ENCODE measurements around the gene CCM2. TPM values are rescaled to one million over a fixed set of nuclear protein-coding genes. Genes with fewer than 3 reads are reported as not detected.

CCM2 gene
- total RNA-seq, 2 experiments from 2014 or later, result 58.9 to 89.1 TPM

- Histone ChIP-seq H2AFZ (ENCODE audit: low read length) (no peak overlapping the region), H3K4me2 (ENCODE audit: low read length) (peak overlapping the region; percentile 94), H3K9me3 (ENCODE audit: low read length) (no peaks in the 10 kb centered on the region; the same call in 1 of the 2 replicates), H4K20me1 (ENCODE audit: insufficient read depth, low read length) (peaks cover 15% of the 10 kb centered on the region), H3K9me2 (ENCODE audit: insufficient read depth, low read length) (no peaks in the 10 kb centered on the region), H3K4me3 (ENCODE audit: low read depth, low read length, poor library complexity, severe bottlenecking) (peak overlapping the region; percentile 57), H3K27ac (ENCODE audit: low read depth, low read length, poor library complexity, severe bottlenecking) (peak overlapping the region; percentile 94), H3K36me3 (ENCODE audit: insufficient read depth, low read length) (peaks cover 75% of the 10 kb centered on the region), H3K4me1 (ENCODE audit: insufficient read depth, low read length, poor library complexity, severe bottlenecking) (peaks cover 54% of the 10 kb centered on the region), H3K79me2 (ENCODE audit: insufficient read depth, low read depth, low read length) (peaks cover 100% of the 10 kb centered on the region)
- no TSS peak for BruUV-seq (replicated peaks)
- no peak for TF ChIP-seq EZH2phosphoT487 (IDR thresholded peaks at IDR 0.05; ENCODE audit: borderline replicate concordance, low read depth, low read length)
- TF ChIP-seq CTCF (conservative IDR thresholded peaks at IDR 0.05; ENCODE audit: low read length), result no peak
- no peak for DNase-seq (ENCODE audit: low spot score)
- intact Hi-C loops (cut with micrococcal nuclease; ENCODE audit: unreplicated experiment), result no loop called here
- POLR2A ChIA-PET, result interaction anchor here (0.6 to 3.8 kb wide), 14 partner anchors 8 to 98 kb away, joined by 3 to 29 read pairs (median 5); partner anchors contain the start of gene CCM2
- CTCF ChIA-PET (ENCODE audit: unreplicated experiment), result interaction anchor here (0.7 to 1.4 kb wide), 6 partner anchors 13 to 88 kb away, joined by 3 to 5 read pairs (median 3); no protein-coding TSS in a partner anchor
These were observed 28.3 kb downstream of the CCM2 start for GRCh38 chr7:45028138-45028919.

GRCh38 chr7:45028920-45029344, 28.9 kb downstream of the CCM2 start:
- H3K4me2 ChIP-seq (ENCODE audit: low read length), result peak overlapping the region; percentile 94; the same call in 1 of the 2 replicates
- no peak overlapping the region for H3K27ac ChIP-seq (ENCODE audit: low read depth, low read length, poor library complexity, severe bottlenecking)
- POLR2A ChIA-PET, result interaction anchor here (0.6 to 3.8 kb wide), 8 partner anchors 16 to 55 kb away, joined by 3 to 29 read pairs (median 4); partner anchors contain the start of gene CCM2
- H4K20me1 ChIP-seq (ENCODE audit: insufficient read depth, low read length), result peaks cover 15% of the 10 kb centered on the region
- no peaks in the 10 kb centered on the region; the same call in 1 of the 2 replicates for H3K9me3 ChIP-seq (ENCODE audit: low read length)
- H3K79me2 ChIP-seq (ENCODE audit: insufficient read depth, low read depth, low read length), result peaks cover 100% of the 10 kb centered on the region
- BruUV-seq (replicated peaks), result no TSS peak
- intact Hi-C loops (cut with micrococcal nuclease; ENCODE audit: unreplicated experiment), result no loop called here
- DNase-seq (ENCODE audit: low spot score), result no peak
- no peaks in the 10 kb centered on the region for H3K9me2 ChIP-seq (ENCODE audit: insufficient read depth, low read length)
- CTCF ChIA-PET (ENCODE audit: unreplicated experiment), result interaction anchor here (0.5 kb wide), 1 partner anchor 55 kb away, joined by 3 read pairs; no protein-coding TSS in a partner anchor
- H3K36me3 ChIP-seq (ENCODE audit: insufficient read depth, low read length), result peaks cover 79% of the 10 kb centered on the region
- TF ChIP-seq EZH2phosphoT487 (IDR thresholded peaks at IDR 0.05; ENCODE audit: borderline replicate concordance, low read depth, low read length) (no peak), CTCF (conservative IDR thresholded peaks at IDR 0.05; ENCODE audit: low read length) (no peak)
- H3K4me3 ChIP-seq (ENCODE audit: low read depth, low read length, poor library complexity, severe bottlenecking), result no peak overlapping the region
- H2AFZ ChIP-seq (ENCODE audit: low read length), result no peak overlapping the region
- peaks cover 54% of the 10 kb centered on the region for H3K4me1 ChIP-seq (ENCODE audit: insufficient read depth, low read length, poor library complexity, severe bottlenecking)
